GM18520 (cell line): ENCODE measurements around the gene CYP26C1.

Experiments
- ATAC-seq: cut with Tn5 transposase; IDR thresholded peaks from one replicate; pipeline ENCODE4 v1.9.1; 2021; ENCODE audit not compliant: unreplicated experiment

The CYP26C1 gene

DNA sequence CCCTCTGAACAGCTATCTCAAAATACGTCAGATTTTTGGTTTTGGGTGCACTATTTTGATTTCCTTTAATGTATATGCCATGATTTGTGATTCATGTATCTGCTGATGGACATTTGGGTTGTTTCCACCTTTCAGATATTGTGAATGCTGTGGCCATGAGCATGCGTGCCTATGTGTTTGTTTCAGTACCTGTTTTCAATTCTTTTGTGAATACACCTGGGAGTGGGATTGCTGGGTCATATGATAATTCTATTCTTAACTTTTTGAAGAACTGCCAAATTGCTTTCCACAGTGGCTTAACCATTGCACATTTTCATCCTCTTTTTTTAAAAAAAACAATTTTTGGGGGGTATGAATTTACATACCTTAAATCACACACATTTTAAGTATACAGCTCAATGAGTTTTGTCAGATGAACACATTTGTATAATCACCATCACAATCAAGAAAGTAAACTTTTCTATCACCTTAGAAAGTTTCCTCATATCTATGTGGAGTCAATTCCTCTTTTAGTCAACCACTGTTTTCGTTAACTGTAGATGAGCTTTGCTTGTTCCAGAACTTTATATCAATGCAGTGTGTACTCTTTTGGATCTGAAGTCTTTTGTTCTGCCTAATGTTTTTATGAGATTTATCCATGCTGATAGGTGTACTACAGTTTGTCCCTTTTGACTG lies 50.0 kb downstream of the CYP26C1 start:
- ATAC-seq: no peak

- no peak for ATAC-seq
Measured at GRCh38 chr10:93113042-93113441, 52.4 kb downstream of the CYP26C1 start.

GRCh38 chr10:93115661-93116383 lies 55.2 kb downstream of the CYP26C1 start:
- no peak for ATAC-seq
